ENCODE measurements around the gene GFOD1.
A peak's percentile ranks its signal among the peaks of the same experiment; 100 is the strongest.
"Not testable (repeated sequence)": the region's sequence is repeated elsewhere in the genome, so short reads cannot be mapped to it uniquely, and the experiment has no call there.

GFOD1 gene

DNA sequence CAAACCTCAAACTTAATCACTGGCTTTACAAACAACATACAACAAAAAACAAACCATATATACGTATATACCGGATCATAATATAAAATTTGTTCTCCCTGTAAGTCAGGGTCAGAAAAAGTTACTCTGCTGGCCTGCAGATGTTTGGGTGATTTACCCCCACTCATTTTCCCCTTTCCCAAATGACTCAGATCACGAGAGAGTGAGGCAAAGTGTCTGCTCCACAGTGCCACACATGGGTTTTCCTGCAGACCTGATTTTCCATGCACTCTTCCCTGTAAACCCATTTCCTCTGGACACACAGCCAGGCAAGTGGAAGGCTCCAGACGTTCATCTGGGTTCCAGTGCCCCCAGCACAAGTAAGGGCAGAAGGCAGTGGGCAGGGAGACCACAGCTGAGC is 23.5 kb downstream of the GFOD1 start:
- DNase-seq, result no peak

DNA sequence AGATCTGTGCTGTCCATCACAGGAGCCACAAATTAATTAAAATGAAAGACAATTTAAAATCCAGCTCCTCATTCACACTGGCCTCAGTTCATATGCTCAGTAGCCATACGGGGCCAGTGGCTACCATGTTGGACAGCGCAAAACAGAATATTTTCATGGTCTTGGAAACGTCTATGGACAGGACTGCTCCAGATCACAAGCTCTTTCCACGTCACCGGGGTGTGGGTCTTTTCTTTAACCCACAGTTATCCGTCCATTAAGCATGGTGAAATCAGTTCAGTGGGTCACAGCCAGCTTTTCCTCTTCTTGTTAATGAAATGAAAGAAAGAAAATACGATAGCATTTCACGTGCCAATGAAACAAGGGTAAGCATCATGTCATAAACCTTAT is 24.1 kb downstream of the GFOD1 start:
- no peak for DNase-seq

DNA sequence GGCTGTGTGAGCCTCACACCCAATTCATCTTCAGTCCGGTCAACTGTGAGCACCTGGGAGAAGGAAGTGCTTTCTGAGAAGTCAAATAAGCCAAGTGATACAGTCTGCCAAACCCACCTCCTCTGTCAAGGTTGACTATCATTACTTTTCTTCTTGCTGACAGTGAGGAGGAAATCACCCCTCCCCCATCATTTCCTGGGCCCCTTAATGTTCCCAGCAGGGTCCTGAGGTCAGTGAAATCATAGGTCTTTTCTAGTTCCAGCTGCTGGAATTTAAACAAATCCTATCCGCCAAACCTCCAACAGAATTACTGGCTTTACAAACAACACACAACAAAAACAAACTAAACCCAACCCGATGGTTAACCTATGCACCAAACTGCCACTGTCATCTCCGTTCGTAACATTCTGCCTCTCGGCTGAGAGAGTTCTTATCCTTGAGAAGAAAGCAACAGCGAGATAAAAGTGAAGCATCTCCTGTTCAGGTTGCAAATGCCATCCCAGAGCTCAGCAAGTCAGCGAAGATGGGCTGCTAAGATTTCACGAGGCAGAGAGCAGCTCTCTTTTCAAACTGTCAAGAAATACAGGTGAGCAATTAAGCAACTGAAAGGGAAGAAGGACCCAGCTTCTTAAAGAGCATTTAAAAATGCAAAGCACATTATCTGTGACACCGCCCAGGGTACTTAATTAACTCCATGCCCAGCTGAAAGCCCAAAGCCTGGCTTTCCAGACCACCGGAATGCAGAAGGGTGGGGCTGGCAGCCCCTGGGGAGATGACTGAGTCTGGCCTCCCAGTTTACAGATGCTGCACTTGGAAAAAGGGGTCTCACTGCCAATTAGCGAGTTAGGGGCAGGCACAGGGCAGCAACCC is 24.7 kb downstream of the GFOD1 start:
- no peak for DNase-seq

DNA sequence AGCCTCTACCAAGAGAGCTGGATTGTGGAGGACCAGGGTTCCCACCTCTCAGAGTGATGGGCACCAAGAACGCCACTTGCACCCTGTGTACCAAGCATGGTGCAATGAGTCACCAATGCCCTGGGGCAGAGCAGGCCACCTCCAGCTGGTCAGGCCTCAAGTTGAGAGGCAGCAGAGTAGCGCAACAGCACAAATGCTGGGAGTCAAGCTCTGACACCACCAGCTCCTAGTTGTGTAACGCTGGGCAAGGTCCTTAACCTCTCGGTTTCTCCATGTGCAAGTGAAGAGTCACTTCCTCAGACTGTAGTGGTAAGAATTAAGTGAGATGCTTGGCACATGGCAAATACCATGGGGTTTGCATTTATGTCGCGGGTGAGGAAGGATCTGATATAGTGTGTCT is 25.6 kb downstream of the GFOD1 start:
- DNase-seq, result peak; percentile 76 to 91 (median 90)

DNA sequence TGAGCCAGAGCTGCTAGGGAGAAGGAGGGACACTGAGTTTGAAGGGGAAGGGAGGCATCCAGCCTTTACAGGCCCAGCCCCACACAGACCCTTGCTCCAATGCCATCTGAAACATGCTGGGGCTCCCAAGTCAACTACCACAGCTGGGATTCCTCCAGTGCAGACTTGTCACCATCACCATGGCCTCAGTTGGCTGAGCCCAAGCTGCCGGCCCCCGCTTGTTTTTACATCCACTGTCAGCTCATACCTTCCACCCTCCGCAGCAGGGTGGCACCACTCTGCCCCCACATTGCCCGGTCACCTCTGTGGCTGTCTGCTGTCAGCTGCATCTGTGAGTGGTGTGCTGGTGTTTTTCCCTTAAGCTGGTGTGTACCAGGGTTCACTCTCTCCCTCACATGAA is 26.1 kb downstream of the GFOD1 start:
- DNase-seq, result no peak

DNA sequence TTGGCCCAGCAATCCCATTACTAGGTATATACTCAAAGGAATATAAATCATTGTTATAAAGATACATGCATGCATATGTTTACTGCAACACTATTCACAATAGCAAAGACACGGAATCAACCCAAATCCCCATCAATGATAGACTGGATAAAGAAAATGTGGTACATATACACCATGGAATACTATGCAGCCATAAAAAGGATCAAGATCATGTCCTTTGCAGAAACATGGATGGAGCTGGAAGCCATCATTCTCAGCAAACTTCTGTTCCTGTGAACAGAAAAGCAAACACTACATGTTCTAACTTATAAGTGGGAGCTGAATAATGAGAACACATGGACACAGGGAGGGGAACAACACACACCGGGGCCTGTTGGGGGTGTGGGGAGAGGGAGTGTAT is 27.1 kb downstream of the GFOD1 start:
- not testable (repeated sequence) for DNase-seq

DNA sequence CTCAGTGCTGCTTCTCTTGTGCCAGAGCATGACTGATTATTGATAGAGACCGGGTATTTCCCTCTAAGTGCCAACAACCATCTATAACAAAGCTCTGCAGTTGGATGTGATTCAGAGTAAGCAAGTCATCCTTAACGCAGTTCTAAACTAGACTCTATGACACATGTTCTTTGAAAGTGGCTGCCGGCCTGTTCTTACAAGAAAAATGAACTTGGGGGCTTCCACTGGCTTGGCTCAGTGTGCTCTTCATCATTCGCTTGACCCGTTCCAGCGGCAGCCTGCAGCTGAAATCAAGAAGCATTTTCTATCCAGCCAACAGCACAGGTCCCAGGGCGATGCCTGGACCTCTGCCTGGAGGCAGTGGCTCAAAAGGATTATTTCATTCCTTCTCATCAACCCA is 29.8 kb downstream of the GFOD1 start:
- DNase-seq, result no peak

DNA sequence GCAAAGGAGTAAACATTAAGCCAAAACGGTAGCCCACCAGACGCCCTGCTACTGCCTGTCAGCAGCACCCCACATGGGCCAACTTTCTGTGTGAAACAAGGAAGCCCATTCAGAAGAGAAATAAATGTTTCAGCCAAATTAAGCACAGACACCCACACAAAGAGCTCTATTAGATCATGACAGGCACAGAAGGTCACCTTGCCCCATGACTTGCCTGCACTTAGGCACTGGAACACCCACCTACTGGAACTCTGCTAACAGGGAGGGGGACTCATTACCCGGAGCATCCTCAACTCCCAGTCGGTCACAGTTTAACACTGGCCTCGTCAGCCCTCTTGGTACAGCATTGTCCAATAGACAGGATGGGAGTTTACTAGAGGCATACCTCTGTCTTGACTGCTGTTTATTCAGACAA is 31.8 kb downstream of the GFOD1 start:
- DNase-seq, result peak; percentile 61 to 89 (median 71)

DNA sequence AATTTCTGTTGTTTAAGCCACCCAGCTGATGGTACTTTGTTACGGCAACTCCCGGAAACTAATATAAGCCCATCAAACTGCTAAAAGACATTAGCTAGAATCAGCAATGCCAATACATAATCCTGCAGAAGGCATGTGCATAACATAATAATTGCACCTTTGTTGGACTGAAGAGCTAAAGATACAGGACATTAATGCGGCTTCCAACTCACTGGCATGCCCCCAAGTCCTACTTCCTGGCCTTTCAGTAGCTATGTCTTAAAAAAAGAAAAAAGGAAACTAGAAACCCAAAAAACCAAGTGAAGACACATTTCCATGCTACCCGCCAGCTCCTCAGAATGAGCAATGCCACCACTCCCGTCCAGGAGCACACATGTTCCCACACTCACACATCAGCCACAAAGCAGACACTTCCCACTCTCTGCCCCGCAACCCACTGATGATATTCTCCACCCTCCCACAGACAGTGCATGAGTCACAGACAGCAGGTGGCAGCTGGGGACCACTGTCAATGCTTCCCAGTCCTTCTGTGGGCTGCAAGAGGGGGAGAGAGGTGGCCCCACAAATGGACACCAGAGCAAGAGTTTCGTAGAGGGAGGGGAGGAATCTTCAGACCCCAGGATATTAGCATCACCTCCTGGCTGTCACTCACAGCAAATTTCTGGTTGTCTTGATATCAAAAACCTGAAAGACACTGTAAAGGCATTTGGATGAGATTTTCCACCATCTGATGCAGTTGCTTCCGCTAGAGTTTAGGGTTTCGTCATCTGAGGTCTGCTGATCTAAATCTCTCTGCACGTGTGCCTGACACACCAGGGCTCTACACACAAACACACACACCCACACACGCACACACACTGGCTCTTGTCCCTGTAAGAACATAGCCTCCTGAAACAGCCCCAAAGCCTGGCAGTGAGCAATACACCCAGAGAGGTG is 32.8 kb downstream of the GFOD1 start:
- DNase-seq, result peak; percentile 88 to 96 (median 88)

DNA sequence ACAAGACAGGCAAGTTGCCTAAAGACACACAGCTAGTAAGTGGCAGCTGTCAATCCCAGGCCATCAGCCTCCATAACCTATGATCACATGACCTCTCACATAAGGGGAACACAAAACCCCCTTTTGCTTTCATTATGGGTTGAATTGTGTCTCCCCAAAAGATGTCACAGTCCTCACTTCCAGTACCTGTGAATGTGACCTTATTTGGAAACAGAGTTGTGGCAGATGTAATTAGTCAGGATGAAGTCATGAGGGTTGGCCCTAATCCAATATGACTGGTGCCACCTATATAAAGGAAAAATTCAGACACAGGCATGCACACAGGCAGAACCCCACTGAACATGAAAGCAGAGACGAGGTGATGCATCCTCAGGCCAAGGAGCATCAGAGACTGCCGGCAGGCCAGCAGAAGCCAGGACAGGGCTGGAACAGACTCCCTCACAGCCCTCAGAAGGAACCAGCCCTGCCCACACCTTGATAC is 33.6 kb downstream of the GFOD1 start:
- peak in 1 of 4 experiments; percentile 20 for DNase-seq

DNA sequence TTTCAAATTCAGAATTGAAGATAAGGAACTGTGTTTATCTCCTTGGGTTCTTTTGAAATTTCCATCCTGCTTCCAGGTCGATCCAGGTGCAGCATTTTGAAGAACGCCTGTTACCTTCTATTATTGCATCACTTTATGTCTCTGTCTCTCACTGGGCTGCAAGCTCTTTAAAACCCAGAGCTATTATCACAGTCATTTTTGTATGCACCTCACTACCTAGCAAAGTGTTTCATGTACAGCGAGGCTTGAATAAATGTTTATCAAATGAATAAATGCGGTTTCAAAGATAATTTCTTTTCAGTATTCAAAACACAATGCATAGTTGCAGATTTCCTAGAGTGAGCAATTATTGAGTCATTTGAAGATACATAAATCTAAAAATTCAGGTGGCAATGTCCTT is 34.2 kb downstream of the GFOD1 start:
- no peak for DNase-seq

DNA sequence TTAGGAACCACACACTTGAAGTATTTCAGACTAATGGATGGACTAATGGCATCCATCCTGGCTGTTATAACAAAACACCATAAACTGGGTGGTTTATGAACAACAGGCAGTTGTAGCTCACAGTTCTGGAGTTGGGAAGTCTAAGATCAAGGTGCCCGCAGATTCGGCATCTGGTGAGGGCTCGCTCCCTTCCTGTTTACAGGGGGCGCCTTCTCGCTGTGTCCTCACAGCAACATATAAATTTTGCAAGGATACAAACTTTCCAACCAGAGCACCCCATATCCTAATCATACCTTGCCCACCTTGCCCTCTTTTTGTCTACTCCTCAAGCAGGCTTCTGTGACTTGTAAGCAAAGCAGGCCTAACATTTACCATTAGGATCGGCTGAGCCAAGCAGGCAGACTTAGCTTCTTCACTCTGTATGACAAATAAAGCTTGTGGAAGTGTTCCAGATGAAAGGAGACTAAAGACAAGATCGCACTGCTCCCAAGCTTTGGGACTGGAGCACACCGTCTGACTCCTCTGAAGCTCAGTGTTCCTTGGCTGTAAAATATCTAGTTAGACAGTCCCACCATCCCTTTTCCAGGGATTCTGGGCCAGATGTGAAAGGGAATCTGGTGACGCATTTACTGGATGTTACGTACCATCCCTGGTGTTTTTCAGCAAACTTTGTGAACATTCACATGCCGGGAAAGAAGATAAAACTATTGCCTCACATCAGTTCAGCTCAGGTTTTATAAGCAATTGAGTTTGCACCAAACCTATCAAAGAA is 34.9 kb downstream of the GFOD1 start:
- no peak for DNase-seq

DNA sequence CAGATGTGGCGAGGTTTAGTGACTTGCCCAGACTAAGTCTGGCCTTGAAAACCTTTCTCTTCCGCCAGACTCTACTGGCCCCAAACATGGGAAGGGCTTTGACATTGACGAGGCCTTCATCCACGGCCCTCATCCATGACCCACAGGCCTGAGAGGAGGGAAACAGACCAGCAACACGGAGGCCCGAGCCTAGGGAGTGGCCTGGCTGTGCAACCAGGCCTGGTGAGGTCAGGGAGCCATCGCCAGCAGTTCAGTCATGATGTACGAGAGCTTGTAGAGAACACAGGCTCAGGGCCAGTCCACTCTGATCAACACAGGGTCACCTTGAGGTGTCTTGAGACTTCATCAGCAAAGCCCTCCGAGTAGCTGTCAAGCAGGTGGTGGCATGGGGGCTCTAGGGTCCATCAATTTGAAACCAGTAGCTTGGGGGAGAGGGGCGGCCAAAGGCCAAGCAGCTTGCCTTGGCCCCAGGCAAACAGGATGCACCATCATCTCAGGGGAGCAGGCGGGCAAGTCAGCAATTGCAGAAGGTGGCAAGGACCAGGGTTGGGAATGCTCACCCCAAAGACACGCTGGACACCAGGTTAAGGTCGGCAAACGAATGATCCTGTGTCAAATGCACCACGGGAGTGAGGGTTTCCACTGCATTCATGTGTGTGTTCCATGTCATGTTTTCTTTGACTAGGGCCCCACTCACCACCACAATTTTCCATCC is 36.1 kb downstream of the GFOD1 start:
- no peak for DNase-seq

DNA sequence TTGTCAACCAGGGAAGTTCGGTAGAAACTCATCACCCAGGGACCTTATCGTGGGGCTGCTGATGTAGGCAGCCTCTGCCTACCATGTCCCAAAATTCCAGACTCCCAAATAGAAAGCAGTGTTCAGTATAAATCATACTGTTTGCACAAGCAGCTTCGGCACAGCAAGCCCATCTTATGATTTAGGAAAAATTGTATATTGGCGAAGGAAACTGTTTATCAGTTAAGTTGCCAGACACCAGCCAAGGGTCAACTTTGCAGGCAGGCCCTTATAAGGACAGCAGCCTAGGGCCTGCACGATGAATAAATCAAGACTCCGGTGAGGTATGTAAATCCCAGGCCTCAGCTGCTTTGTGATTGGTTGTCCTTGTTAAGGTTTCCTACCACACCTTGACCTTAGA is 36.8 kb downstream of the GFOD1 start:
- no peak for DNase-seq

DNA sequence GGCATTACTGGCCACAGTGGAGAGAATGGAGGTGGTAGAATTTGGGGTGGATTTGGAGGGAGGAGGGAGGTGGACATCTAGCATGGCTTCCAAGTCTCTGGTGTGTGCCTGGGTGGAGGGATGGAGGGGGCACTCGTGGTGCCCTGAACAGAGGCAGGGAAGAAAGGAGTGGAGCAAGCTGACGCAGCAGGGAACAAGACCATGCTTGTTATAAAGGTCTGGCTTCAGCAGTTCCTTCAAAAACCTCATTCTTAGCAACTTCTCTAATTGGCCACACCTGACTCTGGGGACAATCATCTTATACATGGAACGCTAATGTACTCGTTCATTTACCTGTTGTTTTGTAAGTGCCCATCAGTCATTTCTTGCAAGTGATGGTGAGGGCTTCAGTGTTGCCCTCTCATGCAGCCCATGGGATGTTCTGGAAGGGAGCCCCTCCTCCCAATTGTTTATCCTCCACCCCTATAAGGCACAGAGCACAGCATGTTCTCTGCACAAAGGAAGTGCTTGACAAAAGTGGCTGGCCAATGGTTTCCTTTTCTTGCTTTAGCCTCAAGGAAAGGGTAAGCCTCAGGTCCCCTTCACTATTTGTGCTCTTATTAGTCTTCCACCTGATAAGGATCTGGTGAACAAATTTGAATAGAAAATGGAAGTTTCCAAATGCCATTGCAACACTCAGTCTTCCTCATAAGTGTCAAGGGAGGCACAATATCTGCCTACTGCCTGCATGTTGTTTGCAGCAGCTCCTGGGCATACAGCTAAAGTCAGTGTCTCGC is 39.3 kb downstream of the GFOD1 start:
- peak; percentile 34 to 64 (median 52) for DNase-seq

DNA sequence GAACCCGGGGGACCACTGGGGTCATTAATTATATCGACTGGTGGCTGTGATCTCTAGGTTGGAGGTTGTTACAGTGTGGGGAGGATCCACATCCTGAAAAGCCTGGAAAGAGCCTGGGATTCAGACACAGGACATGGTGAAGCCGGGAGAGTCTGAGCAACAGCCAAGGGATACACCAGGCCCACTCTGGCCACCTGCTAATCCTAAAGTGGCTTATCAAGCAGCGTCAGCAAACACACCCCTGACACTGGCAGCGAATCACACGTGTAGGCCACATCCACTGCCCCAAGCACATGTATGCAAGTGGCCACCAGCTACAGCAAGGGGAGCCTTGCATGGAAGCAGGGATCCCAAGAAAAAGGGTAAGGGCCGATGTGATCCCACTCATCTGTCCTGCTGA is 41.0 kb downstream of the GFOD1 start:
- no peak for DNase-seq

DNA sequence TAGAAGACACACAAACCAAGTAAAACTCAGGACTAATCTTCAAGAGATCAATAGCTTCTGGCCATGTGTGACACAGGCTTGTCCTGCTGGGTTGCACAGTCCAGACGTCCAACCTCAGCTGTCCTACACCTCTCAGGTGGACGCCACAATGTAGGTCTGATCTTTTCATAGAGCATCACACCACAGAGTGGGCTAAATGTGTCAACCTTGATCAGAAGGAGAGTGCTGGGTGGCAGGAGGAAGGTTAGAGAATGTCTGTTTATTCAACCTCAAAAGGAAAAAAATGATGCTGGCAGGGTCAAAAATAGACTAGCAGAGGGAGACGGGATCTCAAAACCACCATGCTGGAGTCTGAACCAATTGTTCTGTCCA is 41.7 kb downstream of the GFOD1 start:
- DNase-seq, result no peak

DNA sequence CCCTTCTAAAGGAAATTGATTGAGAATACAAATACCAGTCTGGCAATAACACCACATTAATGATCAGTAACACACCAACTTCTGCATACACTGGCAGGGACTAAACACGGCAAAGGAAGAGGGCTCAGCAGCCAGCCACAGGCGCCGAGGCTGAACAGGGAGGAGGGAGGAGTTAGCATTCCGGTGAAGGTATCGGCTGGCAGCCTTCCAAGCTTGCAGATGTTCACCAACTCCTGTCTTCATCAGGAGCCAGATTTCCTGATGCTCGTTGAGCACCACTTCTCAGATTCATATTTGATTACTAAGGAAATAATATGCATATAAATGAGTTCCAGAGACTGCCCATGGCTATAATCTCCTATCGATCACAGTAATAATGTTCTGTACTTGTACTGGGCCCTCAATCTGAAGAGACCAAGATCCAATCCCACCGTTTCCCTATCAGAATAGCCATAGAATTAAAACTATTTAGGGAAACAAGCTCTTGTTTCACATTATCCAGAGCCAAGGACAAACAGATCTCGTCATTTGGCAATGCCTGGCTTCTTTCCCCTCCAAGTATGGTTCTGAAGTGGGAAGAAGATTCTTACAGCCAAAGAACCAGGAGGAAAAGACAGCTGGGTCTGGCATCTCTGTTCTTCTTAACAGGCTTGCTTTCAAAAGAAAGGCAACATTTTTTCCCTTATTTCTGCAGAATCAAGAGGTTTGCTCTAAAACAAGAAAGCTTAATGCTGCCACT is 42.2 kb downstream of the GFOD1 start:
- DNase-seq, result no peak

DNA sequence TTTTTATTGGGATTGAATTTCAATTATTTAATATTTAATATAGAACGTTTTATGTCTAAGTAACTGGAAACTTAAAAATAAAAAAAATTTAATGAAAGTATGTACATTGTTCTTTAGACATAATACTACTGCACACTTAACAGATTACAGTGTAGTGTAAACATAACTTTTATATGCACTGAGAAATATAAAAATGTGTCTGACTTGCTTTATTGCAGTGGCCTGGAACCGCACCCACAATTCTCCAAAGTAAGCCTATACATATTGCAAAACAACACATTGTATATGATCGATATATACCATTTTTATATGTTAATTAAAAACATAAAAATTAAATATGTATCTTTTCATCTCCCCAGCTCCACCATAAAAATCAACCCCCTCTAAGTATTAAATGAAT is 42.8 kb downstream of the GFOD1 start:
- DNase-seq, result no peak

DNA sequence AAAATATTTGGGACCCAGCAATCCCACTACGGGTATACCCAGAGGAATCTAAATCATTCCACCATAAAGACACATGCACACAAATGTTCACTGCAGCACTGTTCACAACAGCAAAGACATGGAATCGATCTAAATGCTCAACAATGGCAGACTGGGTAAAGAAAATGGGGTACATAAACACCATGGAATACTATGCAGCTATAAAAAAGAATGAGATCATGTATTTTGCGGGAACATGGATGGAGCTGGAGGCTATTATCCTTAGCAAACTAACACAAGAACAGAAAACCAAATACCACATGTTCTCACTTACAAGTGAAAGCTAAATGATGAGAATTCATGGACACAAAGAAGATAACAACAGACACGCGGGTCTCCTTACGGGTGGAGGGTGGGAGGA is 43.4 kb downstream of the GFOD1 start:
- not testable (repeated sequence) for DNase-seq

DNA sequence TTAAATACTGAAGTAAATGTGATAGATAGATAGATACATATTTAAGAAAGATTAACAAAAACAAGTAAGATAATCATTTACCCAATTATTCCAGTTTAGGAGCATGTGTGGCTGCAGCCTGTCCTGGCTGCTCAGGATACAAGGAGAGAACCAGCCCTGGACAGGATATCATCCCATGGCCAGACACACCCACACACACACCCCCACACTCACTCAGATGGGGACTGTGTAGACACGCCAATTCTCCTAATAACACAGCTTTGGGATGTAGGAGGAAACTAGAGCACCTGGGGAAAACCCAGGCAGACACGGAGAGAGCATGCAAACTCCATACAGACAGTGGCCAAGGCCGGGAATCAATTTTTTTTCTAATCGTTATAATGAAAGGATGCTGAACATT is 45.6 kb downstream of the GFOD1 start:
- DNase-seq, result no peak
